ENCODE data around the gene ZNF853.

The ZNF853 gene

GRCh38 chr7:6654113-6654841 is 38.9 kb downstream of the ZNF853 start:
- H3K4me1 ChIP-seq, result no peaks in the 10 kb centered on the region
- peaks cover 29 to 71% (median 61%) of the 10 kb centered on the region in 3 donors for H3K36me3 ChIP-seq
- TF ChIP-seq CTCF (IDR thresholded peaks at IDR 0.05), result no peak
- intact Hi-C loops (cut with DNase I; ENCODE audit: low total_unique reads), result no loop called here
- no peaks in the 10 kb centered on the region for H3K27me3 ChIP-seq
- no peak overlapping the region for H3K27ac ChIP-seq
- peaks cover 0 to 7% (median 0%) of the 10 kb centered on the region in 3 donors for H3K9me3 ChIP-seq
- no peak overlapping the region for H3K4me3 ChIP-seq
- peak in 1 of 2 donors; percentile 37 for DNase-seq

- peak in 1 of 2 donors; percentile 56 for DNase-seq
- H3K36me3 ChIP-seq, result peaks cover 29 to 64% (median 54%) of the 10 kb centered on the region in 3 donors
- H3K27me3 ChIP-seq, result no peaks in the 10 kb centered on the region
- H3K4me1 ChIP-seq, result no peaks in the 10 kb centered on the region
- H3K27ac ChIP-seq, result no peak overlapping the region
- no peak for TF ChIP-seq CTCF (IDR thresholded peaks at IDR 0.05)
- no peak overlapping the region for H3K4me3 ChIP-seq
- H3K9me3 ChIP-seq, result peaks cover 0 to 7% (median 0%) of the 10 kb centered on the region in 3 donors
- intact Hi-C loops (cut with DNase I; ENCODE audit: low total_unique reads), result loop anchor here (5.0 kb wide), 1 partner anchor 957 kb away; no protein-coding TSS in a partner anchor
These were observed 39.6 kb downstream of the ZNF853 start for GRCh38 chr7:6654842-6655610.

- H3K27me3 ChIP-seq, result no peaks in the 10 kb centered on the region
- intact Hi-C loops (cut with DNase I; ENCODE audit: low total_unique reads), result loop anchor here (5.0 kb wide), 1 partner anchor 956 kb away; no protein-coding TSS in a partner anchor
- no peak for TF ChIP-seq CTCF (IDR thresholded peaks at IDR 0.05)
- H3K27ac ChIP-seq, result no peak overlapping the region
- H3K4me1 ChIP-seq, result no peaks in the 10 kb centered on the region
- no peak overlapping the region for H3K4me3 ChIP-seq
- H3K36me3 ChIP-seq, result peaks cover 29 to 56% (median 46%) of the 10 kb centered on the region in 3 donors
- peak in 1 of 2 donors; percentile 56 for DNase-seq
- peaks cover 0 to 7% (median 0%) of the 10 kb centered on the region in 3 donors for H3K9me3 ChIP-seq
These were observed 40.4 kb downstream of the ZNF853 start for GRCh38 chr7:6655636-6656385.

- Histone ChIP-seq H3K9me3 (peaks cover 0 to 7% (median 0%) of the 10 kb centered on the region in 3 donors), H3K4me1 (no peaks in the 10 kb centered on the region), H3K36me3 (peaks cover 27 to 50% (median 40%) of the 10 kb centered on the region in 3 donors), H3K27me3 (no peaks in the 10 kb centered on the region), H3K4me3 (no peak overlapping the region), H3K27ac (no peak overlapping the region)
- DNase-seq, result peak in 1 of 2 donors; percentile 50
- TF ChIP-seq CTCF (IDR thresholded peaks at IDR 0.05), result no peak
- intact Hi-C loops (cut with DNase I; ENCODE audit: low total_unique reads), result loop anchor here (5.0 kb wide), 1 partner anchor 956 kb away; no protein-coding TSS in a partner anchor
These were observed 41.0 kb downstream of the ZNF853 start for GRCh38 chr7:6656413-6656812.

Measured in tibial artery (tissue), 4 donors.